ENCODE results near the gene RNF152.

The RNF152 gene

GRCh38 chr18:61852496-61852895, 40.3 kb downstream of the RNF152 start:
- DNase-seq: no peak

DNA sequence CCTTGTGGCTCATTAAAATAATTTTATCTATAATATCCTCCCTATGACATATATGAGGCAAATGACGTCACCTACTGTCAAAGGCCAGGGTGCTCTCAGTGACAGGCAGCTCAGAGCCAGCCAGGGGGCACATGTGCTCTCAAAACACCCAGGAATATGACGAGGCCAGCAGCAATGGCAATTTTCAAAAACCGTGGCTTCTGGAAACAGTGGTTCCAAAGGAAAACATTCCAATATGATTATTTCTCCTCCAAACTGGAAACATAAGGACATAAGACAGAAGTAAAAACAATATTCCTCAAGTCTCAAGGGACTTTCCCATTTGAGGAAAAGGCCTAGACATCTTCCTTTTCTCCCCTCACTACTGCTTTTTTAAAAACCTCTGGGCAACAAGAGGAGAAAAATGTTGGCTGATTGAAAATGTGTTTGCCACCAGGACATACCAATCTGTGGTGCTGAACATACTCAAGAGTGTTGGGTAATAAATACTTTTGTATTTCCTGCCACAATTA, 40.8 kb downstream of the RNF152 start:
- no peak for DNase-seq

GRCh38 chr18:61851279-61851678, 41.5 kb downstream of the RNF152 start:
- no peak for DNase-seq

DNA sequence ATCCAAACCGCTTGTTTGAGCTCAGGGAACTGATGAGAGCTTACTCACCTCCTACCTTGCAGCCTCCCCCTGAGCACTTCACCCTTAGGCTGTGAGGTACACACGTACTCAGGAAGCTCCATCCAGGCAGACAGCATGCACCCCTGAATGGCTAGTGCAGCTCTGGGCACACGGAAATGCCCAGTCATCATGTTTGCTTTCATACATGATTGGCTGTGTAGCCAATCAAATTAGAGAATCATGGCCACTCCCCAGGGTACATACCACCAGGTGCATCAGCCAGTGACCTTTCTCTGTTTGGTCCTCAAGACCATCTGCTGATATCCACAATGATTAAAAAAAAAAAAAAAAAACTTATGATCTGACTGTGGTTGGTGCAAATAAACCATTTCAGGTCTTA, 42.1 kb downstream of the RNF152 start:
- DNase-seq: no peak

DNA sequence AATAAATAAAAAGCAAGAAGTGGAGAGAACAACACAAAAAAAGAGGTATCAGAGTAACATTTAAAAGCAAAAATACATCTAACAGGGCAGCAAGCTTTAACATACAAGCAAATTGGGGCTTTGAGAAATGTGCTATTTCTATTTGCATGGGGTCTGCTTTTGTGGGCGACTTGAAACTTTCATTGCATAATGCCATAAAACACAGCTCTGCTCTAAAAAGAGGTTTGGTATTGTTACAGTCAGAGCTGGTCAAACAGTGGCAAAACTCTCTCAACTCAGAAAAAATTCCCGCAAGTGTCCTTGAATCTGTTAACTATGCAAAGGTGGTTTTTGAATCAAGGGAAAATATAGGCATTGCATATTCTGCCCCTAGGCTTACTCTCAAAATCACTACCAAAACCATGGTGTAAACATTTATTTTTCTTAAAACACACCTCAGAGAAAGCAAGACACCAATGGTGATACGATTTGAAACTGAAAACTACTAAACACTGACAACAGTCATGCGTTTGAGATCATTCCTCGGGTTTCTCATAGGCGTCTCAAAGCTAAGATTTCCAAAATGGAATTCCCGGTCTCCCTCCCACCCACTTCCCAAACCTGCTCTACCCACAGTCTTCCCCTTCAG, 45.5 kb downstream of the RNF152 start:
- no peak for DNase-seq

GRCh38 chr18:61845197-61845596, 47.6 kb downstream of the RNF152 start:
- no peak for DNase-seq

DNA sequence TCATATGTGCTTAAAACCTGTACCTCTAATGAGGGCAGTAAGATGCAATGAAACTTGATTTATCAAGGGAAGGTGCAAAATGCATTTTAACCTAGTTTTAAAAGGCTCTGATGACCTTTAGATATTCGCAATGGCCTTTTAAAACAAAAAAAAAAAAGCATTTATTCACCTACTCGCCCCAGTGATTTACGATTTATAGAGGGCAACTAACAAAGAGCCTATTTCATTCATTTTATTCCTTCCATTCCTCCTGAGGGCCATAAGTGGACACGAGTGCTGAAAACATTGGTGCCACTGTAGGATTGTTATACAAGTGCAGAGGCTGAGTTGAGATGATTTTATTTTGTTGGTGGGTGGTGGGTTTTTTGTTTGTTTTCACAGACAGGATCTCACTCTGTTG, 48.1 kb downstream of the RNF152 start:
- DNase-seq: no peak

DNA sequence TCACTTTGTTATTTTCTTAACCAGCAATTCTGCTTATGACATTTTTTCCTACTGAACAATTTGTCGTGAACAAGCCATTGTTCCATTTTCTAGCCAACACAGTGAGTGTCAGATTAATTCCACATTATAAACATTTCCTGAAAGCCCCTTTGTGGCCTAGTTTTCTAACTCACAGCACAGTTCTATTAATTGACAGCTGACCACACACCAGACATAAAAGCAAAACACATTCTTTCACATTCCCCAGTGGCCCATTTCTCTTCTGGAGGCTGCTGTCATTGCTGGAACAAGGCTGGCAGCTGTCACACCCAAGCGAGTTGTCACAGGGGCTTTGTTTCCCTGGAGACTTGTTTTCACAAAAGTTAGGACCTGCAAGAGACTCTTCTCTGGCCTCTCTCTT, 50.7 kb downstream of the RNF152 start:
- DNase-seq: no peak

GRCh38 chr18:61841706-61842105, 51.1 kb downstream of the RNF152 start:
- no peak for DNase-seq

GRCh38 chr18:61840324-61840723, 52.5 kb downstream of the RNF152 start:
- DNase-seq: no peak

- DNase-seq: no peak
These were observed 54.3 kb downstream of the RNF152 start for GRCh38 chr18:61838521-61838920.

- no peak for DNase-seq
These were observed 58.8 kb downstream of the RNF152 start for GRCh38 chr18:61833978-61834377.

DNA sequence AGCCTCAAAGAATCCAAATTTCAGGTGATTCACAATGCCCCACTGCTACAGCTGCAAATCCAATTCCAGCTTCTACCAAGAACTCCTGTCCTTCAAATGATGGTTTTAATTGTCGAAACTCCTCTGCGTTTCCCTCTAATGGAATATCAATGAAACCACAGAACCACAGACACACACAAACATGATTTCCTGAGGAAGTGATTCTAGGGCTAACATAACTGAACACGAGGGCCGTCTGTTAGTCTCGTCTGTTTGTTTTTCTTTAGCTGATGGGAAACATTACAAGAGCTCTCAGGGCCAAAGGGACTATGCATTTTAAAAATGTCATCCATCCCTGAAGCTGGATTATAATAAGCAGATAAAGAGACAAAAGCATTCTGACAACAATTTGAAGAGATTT, 59.4 kb downstream of the RNF152 start:
- no peak for DNase-seq

GRCh38 chr18:61832858-61833257, 59.9 kb downstream of the RNF152 start:
- DNase-seq: no peak

DNA sequence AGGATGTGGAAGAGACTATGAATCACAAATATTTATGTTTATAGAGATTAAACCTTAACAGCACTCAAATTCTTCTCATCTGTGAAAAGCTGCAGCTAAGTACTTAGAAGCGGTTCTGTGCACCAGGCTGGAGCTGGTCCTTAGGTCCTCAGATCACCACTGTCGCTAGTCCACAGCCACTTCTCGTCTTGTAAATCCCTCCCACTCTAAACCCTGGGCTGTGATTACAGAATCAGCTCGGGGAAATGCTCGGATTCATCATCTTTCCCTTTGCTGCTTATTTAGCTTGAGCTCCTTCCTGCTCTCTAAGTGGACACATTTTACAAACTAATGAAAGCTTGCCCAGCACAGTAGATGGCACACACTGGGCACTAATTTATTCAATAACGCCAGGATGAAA, 61.7 kb downstream of the RNF152 start:
- DNase-seq: no peak

GRCh38 chr18:61829108-61829507, 63.7 kb downstream of the RNF152 start:
- no peak for DNase-seq

- DNase-seq: no peak
These were observed 65.2 kb downstream of the RNF152 start for GRCh38 chr18:61827591-61827990.

GRCh38 chr18:61825386-61825785, 67.4 kb downstream of the RNF152 start:
- DNase-seq: no peak

DNA sequence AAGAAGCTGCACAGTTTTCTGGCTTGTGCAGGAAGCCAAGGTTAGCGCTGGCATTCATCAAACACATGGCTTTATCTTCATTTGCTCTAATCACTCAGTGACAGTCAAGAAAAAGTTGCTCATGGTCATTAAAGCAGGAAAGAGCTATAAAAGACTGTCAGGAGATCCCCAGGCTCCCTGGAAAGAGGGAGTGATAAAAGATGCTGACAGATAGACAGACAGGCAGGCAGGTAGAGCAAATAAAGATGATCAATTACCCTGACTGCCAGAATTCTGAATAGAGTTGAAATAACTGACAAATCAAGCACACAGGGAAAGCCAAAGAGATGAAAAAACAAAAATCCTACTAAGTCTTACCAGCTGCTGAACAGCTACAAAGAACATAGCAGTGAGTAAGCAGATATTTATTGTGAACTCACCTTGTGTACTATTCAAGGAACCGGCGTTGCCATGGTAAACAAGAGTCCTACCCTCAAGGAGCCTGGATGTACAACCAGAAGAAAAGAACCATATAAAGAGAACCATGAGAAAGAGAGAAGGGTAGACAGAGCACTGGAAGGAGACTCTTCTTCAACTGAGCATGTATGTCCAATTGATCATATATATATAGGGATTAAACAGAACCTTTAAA, 68.0 kb downstream of the RNF152 start:
- DNase-seq: no peak

DNA sequence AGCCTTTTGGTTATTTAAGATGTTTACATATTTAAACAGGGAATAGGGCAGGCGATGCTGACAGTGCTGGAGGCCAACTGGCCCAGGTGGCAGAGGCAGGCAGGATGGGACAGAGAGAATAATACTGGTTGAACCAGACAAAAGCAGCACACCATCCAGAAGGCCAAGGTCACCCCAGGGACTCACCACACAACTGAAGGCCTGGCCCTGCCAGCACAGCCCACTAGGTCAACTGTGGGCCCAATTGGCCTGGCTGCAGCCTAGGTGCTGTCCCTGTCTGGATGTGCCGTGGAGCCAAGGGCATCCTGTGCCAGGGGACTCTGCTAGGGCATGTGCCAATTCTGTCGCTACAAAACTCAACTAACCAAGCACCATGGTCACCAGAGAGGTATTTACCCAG, 69.2 kb downstream of the RNF152 start:
- DNase-seq: no peak

DNA sequence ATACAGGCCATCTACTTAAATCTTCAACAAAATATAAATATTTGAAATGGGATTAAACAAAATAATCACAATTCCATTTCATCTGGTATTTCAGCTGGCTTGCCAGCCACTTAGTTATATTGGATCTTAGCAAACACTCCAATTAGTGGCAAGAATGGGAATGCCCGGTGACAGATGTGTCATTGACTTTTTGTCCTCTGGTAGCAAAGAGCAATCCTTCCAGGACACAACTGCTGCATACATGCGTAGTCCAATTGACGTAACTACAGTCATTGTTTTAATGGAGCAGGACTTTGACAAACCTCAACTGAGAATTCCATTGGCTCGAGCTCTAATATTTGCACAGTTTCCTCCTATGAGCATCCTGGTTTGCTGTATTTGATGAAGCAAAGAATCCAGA, 69.9 kb downstream of the RNF152 start:
- no peak for DNase-seq

GRCh38 chr18:61821748-61822147, 71.1 kb downstream of the RNF152 start:
- DNase-seq: no peak

- DNase-seq: no peak
These were observed 71.9 kb downstream of the RNF152 start for GRCh38 chr18:61820882-61821281.

DNA sequence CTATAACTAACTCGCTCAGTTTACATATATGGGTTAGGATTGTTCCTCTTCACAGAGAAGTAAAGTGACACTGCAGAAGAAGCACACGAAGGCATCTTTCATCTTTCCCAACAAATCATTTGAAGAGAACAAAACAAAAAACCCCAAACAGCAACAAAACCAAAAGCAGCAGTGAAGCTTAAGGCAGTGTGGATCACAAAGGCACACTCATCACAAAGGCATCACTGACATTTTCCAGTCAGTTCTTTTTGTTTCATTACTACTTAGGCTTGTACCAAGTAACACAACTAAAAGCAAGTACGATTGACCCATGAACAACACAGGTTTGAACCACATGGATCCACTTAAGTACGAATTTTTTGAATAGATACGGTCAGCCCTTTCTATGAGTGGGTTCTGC, 75.7 kb downstream of the RNF152 start:
- no peak for DNase-seq

DNA sequence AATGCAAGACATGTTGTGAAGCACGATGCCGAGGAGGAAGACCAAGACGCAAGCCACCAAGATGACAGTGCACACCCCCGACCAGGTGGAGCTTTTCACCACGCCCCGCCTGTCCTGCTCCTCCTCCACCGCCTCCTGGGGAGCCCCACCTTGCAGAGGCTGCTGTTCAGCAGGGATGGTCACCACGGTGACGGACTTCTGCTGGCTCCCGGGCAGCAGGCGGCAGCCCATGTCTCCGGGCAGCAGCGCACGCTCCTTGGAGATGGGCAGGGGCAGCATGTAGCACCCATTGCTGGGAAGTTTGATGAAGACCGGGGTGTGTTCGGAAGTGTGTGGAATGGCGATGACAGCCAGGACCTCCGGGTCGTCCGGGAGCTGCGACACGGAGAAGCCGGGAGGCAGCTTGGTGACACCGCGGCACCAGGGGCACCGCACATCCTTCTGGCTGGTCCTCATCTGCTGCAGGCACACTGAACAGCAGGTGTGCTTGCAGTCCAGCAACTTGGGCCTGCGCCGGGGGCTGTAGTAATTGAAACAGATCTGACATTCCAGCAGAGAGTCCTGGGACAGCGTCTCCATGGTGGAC, 76.8 kb downstream of the RNF152 start:
- DNase-seq: no peak
